Epidermal melanocyte (primary cell): ENCODE results near the gene ZNF324B.
"Not testable (repeated sequence)": the region's sequence is repeated elsewhere in the genome, so short reads cannot be mapped to it uniquely, and the experiment has no call there.

Experiments
- DNase-seq: peaks from one replicate; pipeline ENCODE4 v3.0.0; 2011; ENCODE audit warnings: low spot score; ENCODE audit not compliant: insufficient read length

Gene ZNF324B

DNA sequence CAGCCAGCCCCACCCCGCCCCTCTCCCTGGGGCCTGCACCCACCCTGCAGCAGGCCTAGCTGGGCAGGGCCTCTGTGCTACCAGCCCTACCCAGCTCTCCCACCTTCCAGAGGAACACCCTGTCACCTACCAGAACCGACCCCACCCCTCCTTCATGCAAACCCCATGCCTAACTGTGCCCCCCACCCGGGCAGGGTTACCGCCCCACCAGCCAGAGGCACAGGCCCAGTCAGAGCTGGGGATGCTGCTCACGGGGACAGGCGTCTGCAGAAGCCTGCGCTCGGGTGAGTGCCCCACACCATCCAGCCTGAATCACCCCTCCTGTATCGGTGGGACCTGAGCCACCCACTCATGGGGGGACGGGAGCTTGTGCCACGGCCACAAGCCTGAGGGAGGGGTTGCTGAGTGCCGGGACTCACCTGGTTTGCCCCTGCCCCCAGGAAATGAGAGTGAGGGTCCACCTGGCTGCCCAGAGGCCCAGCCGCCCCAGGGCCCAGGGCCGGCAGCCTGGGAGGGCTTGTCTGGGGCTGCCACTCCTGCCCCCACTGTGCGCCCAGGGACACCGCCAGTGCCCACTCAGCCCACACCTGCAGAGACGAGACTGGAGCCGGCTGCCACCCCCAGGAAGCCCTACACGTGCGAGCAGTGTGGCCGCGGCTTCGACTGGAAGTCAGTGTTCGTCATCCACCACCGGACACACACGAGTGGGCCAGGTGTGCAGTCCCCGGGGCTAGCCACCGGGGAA, 28.5 kb downstream of the ZNF324B start:
- no peak for DNase-seq

DNA sequence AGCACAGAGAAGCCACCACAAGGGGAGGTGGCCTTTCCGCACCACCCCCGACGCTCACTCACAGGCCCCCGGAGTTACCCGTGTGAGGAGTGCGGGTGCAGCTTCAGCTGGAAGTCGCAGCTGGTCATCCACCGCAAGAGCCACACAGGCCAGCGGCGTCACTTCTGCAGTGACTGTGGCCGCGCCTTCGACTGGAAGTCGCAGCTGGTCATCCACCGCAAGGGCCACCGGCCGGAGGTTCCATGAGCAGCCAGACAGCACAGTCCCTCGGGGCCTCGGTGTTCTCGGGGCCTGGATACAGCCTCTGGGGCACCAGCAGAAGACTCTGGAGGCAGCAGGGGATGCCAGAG, 29.0 kb downstream of the ZNF324B start:
- DNase-seq = no peak

DNA sequence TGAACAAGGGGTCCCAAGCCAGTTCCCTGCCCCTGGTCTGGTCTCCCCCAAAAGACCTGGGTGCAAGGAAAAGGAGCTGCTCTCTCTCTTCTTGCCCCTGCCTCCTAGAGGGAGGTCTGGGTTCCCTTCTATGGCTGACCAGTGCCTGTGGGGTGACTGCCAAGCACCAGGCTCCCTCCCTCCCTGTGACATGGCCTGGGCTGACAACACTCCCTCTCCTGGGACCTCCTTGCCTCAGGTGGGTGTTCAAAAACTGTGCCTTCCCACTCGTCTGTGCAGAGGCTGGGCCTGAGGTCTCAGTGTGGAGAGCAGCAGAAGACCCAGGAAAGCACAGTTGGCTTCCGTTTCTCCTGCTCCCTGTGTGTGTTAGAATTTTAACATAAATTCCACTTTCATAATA, 29.4 kb downstream of the ZNF324B start:
- no peak for DNase-seq

DNA sequence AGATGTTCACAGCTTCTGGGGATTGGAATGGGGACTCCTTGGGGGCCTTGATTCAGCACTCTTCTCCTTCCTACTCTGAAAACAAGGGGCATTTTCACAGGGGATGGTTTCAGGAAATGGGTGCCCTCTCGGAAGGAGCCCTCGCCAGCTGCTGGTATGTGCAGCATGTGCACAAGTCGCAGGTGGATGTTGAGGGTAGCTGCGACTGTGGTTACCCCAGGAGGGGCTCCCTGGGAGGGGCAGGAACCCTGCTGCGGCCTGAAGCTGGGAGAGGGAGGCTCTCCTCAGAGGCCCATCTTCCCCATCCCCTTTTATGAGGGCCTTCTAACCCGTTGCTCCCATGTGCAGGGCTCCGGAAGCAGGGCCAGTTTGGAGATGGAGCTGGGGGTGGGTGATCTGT, 30.9 kb downstream of the ZNF324B start:
- DNase-seq = no peak

DNA sequence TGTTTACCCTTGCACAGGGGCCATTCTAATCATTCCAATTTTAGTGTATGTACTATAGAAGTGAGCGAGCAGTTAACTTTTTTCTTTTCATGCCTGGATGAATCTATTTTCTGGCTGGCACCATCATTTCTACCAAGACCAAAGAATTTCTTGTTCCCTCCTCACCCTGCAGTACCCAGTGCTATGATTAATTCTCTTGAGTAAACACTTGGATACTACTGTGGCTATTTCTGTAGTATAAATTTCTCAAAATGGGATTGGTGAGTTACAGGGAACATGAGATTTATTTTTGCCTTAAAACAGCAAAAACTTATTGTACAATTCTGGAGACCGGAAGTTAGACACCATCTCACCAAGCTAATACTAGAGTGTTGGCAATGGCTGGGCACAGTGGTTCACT, 32.4 kb downstream of the ZNF324B start:
- DNase-seq = no peak

DNA sequence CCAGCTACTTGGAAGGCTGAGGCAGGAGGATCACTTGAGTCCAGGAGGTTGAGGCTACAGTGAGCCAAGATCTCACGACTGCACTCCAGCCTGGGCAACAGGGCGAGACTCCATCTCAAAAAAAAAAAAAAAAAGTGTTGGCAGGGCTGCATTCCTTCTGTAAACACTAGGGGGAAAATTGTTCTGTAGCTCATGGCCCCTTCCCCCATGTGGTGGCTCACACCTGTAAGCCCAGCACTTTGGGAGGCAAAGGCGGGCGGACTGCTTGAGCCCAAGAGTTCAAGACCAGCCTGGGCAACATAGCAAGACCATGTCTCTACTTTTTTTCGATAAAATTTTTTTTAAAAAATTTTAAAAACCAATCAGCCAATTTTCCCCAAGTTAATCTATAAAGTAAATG, 32.9 kb downstream of the ZNF324B start:
- not testable (repeated sequence) for DNase-seq

DNA sequence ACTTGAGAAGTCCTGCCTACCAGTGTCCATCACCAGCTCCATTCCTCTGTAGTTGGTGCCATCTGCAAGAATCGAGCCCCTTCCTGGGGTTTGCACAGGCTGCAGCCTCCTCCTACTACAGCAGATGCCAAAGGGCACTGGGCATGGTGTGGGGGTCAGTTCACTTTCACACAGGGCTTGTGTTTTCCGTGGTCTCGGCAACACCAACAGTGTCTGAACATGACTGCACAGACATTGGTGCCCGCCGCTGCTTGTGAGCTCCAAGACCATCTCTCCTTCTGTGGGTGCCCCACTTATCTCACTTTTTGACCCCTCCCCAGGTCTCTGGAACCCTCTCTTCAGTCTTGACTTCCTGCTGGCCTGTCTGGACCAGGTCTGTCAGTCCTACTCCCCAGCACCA, 40.0 kb downstream of the ZNF324B start:
- no peak for DNase-seq

DNA sequence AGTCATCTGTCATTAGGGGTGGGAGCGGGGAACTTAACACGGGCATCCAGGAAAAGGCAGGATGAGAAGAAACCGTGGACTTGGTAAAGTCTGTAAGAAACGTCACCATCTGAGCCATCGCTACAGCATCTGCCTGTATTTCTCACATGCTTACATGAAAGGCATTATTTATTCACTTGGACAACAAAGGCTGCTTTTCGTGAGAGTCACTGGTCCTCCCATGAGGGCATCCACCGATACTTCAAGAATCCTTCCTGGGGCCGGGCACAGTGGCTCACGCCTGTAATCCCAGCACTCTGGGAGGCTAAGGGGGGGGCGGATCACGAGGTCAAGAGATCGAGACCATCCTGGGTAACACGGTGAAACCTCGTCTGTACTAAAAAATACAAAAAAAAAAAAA, 40.8 kb downstream of the ZNF324B start:
- DNase-seq = no peak

DNA sequence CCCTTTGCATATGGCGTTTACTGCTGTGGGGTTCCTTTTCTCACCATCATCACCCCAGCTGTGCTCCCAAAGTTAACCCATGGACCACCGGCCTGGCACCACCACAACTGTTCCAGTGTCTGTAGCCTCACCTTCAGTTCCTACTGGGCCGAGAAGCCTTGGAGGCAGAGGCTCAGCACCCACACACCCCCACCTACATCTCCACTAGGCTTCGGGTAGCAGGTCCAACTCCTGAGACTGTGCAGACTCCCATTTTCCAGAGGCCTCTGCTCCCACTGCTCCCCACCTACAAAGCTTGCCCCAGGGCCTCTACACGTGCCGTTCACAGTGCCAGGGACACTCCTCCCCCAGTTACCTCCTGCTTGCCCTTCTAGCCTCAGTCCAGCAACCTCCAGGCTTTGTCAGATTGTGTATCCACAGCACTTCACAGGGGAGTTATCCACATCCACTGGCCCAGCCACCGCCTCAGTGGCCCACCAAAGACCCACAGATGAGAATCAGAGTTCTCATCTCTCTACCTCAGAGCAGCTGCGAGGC, 46.3 kb downstream of the ZNF324B start:
- DNase-seq = no peak

DNA sequence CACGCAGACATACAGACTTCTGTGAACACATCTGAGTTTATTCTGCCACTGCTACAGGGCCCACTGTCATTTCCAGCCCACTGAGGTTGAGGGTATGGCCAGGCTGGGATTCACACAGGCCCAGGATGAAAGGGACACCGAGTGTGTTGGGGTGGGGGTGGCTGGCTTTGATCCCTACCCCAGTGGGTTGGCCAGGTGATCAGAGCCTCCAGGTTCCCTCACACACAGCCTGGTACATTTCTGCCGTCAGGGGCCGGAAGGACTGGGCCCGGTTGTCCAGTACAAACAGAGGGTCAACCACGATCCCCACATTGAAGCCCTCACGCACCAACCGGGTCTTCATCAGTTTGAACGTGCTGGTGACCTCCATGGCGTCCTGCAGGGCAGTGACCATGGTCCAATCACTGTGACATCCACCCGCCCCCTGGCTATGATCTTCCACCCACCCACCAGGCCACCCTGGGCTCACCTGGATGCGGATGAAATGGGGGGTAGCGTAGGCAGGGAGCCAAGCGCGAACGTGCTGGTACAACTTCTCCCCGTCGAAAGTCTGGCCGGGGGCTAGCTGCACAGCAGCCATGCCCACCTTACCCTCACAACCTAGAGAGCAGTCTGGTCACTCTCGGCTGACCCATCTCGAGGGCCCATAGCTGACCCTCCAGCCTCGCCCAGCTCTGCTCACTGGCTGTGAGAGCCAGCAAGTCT, 47.0 kb downstream of the ZNF324B start:
- no peak for DNase-seq

DNA sequence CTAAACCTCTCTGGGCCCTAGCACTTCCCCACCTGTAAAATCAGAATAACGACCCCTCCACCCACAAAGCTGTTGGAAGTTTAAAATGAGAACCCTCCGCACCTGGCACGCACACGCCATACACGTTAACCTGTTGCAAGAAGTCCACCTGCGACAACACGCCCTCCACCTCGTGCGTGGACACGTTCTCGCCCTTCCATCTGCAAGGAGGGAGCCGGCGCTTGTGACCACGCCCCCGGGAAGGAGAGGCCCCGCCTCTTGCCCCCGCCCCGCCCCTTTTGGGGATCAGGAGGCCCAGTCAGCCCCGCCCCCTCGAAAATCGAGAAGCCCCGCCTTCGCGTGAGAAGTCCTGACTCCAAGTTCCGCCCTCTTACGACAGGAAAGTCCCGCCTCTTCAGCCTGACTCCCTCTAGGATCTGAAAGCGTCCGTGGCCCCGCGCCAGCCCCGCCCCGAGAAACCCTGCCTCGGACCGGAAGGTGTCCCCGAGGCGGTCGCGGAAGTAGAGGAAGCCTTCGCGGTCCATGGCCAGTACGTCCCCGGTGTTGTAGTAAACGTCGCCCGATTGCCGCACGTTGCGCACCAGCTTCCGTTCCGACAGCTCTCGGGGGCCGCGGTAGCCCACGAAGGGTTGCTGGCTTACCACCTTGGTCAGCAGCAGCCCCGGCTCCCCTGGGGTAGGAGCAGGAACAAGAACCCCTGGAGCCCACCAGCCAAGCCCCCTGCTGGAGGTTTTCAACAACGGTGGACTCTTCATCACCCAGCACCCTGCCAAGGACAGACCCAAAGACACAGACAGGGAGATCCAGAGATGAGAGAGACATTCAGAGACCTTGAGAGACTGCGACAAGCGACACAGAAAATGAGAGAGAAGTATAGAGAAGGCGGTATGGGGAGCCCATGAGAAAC, 47.9 kb downstream of the ZNF324B start:
- peak; percentile 96 for DNase-seq

DNA sequence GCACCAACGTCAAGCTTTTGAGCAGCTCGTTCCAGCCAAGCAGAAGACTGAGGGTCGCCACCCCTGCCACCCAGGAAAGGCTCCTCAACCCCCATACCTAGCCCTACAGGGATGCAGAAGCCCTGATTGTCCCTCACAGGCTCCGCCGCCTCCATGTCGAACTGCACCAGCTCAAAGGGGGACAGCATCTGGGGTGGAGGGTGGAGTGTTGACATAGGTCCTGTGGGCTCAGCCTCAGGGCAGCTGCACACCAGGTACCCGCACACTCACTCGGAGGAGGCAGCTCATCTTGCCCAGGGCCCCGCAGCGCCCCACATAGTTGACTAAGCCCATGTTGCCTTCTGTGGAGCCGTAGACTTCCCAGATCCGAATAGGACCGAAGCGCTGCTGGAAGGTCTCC, 48.8 kb downstream of the ZNF324B start:
- DNase-seq = no peak
